Hepatocyte (in vitro differentiated cells): ENCODE measurements around the gene AQP12B.

ENCODE experiments used
- CTCF ChIP-seq: fragments of 200-600 bp; sonication (generic); IDR thresholded peaks from 2 replicates; pipeline ENCODE4 v1.5.1; 2016; ENCODE audit warnings: antibody characterized with exemption, mild to moderate bottlenecking; ENCODE audit not compliant: poor library complexity
- EZH2 ChIP-seq: fragments of 200-600 bp; sonication (generic); IDR thresholded peaks from 2 replicates; pipeline ENCODE4 v1.6.1; 2016; ENCODE audit warnings: antibody characterized with exemption, mild to moderate bottlenecking, borderline replicate concordance
- EZH2phosphoT487 ChIP-seq: fragments of 200-600 bp; sonication (generic); IDR thresholded peaks from one replicate; pipeline ENCODE4 v1.6.1; 2018; ENCODE audit warnings: antibody characterized with exemption, mild to moderate bottlenecking, low read depth, moderate library complexity; ENCODE audit not compliant: unreplicated experiment, severe bottlenecking

- TF ChIP-seq CTCF (no peak), EZH2 (no peak), EZH2phosphoT487 (no peak)
Measured at GRCh38 chr2:240628507-240628807, 54.2 kb downstream of the AQP12B start.
